ENCODE results near the gene TMEM178B.

The TMEM178B gene

DNA sequence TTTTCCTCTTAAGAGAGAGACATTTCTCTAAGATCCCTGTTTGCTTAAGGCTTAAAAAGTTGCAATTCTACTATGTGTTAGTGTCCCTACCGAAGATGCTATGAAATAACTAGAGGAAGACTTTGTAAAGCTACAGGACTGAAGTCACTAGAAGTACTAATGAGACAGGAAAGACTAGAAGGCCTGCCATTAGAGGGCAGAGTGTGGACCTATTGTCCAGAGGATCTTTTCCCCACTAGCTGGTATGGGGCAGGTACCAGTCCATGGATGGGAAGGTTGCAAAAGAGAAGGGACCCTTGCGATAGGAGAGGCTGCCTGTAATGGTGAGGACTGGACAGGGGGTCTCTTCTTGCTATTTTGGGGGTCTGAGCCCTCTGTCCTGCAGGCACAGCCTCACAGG, 178.1 kb downstream of the TMEM178B start:
- DNase-seq, result no peak
- no peaks in the 10 kb centered on the region for H3K27me3 ChIP-seq
- no peak overlapping the region for H3K27ac ChIP-seq
- H3K36me3 ChIP-seq, result no peaks in the 10 kb centered on the region
- no peaks in the 10 kb centered on the region for H3K4me1 ChIP-seq
- TF ChIP-seq, protein P1, sequence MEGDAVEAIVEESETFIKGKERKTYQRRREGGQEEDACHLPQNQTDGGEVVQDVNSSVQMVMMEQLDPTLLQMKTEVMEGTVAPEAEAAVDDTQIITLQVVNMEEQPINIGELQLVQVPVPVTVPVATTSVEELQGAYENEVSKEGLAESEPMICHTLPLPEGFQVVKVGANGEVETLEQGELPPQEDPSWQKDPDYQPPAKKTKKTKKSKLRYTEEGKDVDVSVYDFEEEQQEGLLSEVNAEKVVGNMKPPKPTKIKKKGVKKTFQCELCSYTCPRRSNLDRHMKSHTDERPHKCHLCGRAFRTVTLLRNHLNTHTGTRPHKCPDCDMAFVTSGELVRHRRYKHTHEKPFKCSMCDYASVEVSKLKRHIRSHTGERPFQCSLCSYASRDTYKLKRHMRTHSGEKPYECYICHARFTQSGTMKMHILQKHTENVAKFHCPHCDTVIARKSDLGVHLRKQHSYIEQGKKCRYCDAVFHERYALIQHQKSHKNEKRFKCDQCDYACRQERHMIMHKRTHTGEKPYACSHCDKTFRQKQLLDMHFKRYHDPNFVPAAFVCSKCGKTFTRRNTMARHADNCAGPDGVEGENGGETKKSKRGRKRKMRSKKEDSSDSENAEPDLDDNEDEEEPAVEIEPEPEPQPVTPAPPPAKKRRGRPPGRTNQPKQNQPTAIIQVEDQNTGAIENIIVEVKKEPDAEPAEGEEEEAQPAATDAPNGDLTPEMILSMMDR (IDR thresholded peaks at IDR 0.05), result no peak
- intact Hi-C loops (cut with DNase I; ENCODE audit: low total_unique reads), result no loop called here
- no peak overlapping the region for H3K4me3 ChIP-seq
- H3K9me3 ChIP-seq, result no peaks in the 10 kb centered on the region

DNA sequence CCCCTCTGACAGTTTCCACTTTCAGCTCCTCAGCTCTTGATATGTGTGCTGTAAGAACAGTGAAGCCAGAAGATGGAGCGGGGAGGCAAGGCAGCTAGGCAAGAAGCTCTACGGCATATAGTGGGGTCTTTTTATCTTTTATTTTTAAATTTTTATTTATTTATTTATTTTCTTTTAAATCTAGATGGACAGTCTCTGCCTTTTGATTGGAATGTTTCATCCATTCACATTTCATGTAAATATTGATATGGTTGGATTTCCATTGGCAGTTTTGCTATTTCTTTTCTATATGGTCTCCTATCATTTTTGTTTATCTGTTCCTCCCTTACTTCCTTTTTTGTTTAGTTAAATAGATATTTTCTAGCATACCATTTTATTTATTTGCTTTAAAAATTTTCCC, 183.7 kb downstream of the TMEM178B start:
- H3K4me3 ChIP-seq, result no peak overlapping the region
- DNase-seq, result no peak
- H3K4me1 ChIP-seq, result no peaks in the 10 kb centered on the region
- intact Hi-C loops (cut with DNase I; ENCODE audit: low total_unique reads), result no loop called here
- H3K27ac ChIP-seq, result no peak overlapping the region
- no peaks in the 10 kb centered on the region for H3K27me3 ChIP-seq
- no peaks in the 10 kb centered on the region for H3K36me3 ChIP-seq
- TF ChIP-seq, protein P1 (IDR thresholded peaks at IDR 0.05), result no peak
- peaks cover 0 to 9% (median 5%) of the 10 kb centered on the region in 3 donors for H3K9me3 ChIP-seq

DNA sequence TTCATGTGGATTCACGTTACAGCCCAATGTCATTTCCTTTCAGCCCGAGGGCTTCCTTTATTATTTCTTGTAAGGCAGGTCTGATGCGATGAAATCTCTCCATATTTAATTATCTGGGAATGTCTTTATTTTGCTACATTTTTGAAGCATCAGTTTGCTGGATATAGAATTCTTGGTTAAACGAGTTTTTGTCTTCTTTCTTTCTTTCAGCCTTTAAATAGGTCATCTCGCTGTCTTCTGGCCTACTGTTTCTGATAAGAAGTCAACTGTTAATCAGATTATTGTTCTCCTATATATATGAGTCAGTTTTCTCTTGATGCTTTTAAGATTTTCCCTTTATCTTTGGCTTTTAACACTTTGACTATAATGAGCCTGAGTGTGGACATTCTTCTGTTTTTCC, 184.7 kb downstream of the TMEM178B start:
- Histone ChIP-seq H3K4me3 (no peak overlapping the region), H3K9me3 (peaks cover 0 to 9% (median 5%) of the 10 kb centered on the region in 3 donors), H3K27ac (no peak overlapping the region), H3K4me1 (no peaks in the 10 kb centered on the region), H3K36me3 (no peaks in the 10 kb centered on the region), H3K27me3 (no peaks in the 10 kb centered on the region)
- TF ChIP-seq, protein P1 (IDR thresholded peaks at IDR 0.05), result no peak
- intact Hi-C loops (cut with DNase I; ENCODE audit: low total_unique reads), result no loop called here
- no peak for DNase-seq

DNA sequence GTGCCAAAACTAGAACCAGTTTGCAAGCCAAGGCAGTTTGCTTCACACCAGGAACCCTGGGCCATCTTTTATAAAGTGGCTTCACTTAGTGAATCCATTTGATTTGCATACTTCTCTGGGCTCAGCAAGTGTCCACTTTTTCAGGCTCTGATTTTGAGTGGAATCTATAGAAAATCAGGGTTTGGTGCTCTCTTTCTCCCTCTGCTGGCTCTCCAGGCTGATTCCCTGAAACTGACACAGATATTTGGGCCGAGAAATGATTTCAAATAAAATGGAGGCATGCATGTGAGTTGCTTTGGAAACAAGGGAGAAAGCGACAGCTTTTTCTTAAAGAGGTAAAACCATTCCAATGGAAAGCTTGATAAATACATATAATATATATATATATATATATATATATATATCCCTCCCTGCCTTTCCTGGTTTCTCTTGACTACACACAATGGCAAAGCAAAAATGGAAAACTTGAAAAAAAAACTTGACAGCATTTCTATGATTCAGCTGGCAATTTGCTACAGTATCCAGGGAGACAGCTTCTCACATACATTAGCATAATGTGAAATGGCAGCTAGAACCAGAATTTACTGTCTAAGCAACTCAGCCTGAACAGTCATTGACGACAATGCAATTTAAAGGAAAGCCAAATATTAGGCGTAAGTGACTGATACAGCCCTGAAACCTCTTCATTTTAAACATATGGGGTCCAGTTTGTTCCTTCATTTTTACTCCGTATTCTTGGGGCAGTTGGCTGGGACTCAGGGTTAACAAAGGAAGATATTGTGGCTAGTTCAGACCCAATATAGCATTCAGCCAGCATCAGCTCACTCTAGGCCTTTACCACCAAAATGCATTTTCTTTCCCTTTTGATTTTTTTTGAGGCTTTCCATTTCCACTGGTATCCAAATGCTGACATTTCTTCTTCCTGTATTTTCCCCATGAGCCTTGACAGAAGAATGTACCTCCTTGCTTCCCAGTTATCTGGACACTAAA, 188.5 kb downstream of the TMEM178B start:
- TF ChIP-seq, protein P1 (IDR thresholded peaks at IDR 0.05), result no peak
- intact Hi-C loops (cut with DNase I; ENCODE audit: low total_unique reads), result no loop called here
- Histone ChIP-seq H3K27ac (no peak overlapping the region), H3K4me3 (no peak overlapping the region), H3K4me1 (no peaks in the 10 kb centered on the region), H3K9me3 (peaks cover 0 to 9% (median 5%) of the 10 kb centered on the region in 3 donors), H3K27me3 (no peaks in the 10 kb centered on the region), H3K36me3 (no peaks in the 10 kb centered on the region)
- DNase-seq, result no peak

DNA sequence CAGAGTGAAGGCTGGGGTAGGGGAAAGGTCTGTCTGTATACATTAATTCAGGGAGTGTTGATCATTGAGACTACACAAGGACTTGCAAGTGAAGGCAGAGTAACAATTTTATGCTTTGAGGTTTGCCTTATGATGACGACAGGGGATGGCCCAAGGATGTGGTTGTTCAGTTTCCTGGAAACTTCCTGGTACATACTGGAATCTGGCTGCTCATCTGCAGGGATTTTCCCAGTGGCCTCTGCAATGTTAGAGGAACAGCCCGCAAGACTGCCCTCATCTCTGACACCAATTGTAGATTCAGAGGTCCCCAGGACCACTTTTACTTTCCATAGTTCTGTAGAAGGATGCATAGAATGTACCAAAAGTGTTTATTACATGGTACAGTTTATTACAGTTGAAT, 189.6 kb downstream of the TMEM178B start:
- TF ChIP-seq, protein P1 (IDR thresholded peaks at IDR 0.05), result no peak
- no peak for DNase-seq
- Histone ChIP-seq H3K27me3 (no peaks in the 10 kb centered on the region), H3K4me1 (no peaks in the 10 kb centered on the region), H3K9me3 (peaks cover 0 to 5% (median 0%) of the 10 kb centered on the region in 3 donors), H3K4me3 (no peak overlapping the region), H3K27ac (no peak overlapping the region), H3K36me3 (no peaks in the 10 kb centered on the region)
- intact Hi-C loops (cut with DNase I; ENCODE audit: low total_unique reads), result no loop called here
